Jurkat, Clone E6-1 (cell line): ENCODE results near the gene NCOA7.

Experiments used
- DNase-seq: peaks from one replicate; pipeline ENCODE4 v3.0.0-alpha.2; 2011; ENCODE audit warnings: low read depth, low spot score
- H3K4me3 ChIP-seq: 2 replicates; pipeline ENCODE4 v1.5.1; 2011; ENCODE audit warnings: mild to moderate bottlenecking, low read length, control low read depth, moderate library complexity

The NCOA7 gene

DNA sequence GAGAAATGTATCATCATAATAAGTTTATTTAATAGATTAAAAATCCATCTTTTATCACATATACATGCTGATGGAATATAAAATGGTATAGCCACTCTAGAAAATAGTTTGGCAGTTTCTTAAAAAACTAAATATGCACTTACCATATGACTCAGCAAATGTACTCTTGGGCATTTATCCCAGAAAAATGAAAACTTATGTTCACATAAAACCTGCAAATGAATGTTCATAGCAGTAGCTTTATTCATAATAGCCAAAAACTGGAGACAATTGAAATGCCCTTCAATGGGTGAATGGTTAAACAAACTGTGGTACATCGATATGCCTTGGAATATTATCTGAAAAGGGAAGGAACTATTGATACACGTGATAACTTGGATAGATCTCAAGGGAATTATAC lies 6.4 kb upstream of the NCOA7 start:
- no peak overlapping the region for H3K4me3 ChIP-seq
- no peak for DNase-seq

DNA sequence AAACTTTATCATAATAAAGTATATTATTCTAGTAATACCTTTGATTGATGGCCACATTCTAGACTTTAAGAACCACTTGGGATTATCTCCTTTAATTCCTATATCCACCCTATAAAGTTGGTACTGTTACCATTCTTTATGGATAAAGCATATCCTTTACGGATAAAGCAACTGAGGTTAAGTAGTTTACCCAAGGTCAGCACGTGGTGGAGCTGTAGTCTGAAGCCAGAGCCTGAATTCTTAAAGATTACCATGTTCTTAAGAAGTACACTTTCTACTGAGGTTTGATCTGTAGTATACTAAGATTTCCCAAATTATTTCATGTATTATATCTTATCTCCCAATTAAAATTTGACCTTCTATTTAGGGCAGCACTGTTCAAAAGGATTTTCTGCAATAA lies 3.0 kb upstream of the NCOA7 start:
- no peak for DNase-seq
- H3K4me3 ChIP-seq: no peak overlapping the region

DNA sequence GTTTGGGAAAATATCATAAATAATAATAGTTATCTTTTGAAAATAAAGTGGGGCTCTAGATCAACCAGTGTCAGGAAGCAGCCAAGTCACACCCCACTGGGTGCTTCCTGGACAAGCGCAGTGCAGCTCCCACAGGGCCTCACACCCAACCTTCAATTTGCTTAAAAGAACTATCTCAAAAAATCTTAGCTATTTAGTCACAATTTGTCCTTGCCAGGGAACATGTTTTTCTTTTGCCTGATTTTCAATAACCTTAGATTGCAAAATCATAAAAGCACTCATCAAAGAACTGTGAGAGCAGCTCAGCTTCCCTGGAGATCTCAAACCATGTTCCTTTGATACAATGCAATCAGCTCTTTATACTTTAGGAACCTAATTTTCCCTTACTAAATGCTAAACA lies 1.6 kb upstream of the NCOA7 start:
- no peak for DNase-seq
- no peak overlapping the region for H3K4me3 ChIP-seq

DNA sequence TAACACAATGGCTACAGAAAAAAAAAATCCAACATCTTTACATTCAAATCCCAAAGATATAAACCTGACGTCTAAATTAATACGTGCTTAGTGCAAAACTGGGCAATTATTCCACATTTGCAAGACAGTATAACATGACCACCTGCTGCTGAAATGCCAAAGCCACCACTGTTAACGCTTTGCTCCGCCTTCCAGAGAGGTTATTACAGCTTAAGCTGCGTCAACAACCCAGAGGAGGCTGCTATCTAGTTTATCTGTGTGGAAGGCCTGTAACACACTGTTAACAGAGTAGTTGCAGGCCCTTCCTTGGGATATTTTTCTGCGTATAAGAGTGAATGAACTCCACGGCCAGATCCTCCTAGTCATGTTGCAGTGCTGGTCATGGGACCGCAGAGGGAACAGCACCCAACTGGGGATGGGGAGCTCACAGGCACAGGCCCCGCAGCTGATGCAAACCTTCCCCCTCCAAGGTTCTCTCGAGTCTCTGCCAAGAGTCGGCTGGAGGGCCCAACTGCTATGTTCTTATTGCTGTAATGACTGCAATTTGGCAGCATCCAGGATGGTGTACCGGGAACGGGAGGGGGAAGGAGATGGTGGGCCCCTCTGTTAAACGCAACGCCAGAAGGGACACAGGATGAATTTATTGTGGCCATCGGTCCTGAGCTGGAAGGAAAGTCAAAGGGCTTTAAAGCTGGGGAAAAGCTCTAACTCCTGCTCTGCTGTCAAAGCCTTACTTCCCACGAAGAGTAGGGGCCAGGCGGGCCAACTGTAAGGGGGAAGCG lies 993 bp upstream of the NCOA7 start:
- peak overlapping the region; percentile 68 for H3K4me3 ChIP-seq
- peak; percentile 58 for DNase-seq

DNA sequence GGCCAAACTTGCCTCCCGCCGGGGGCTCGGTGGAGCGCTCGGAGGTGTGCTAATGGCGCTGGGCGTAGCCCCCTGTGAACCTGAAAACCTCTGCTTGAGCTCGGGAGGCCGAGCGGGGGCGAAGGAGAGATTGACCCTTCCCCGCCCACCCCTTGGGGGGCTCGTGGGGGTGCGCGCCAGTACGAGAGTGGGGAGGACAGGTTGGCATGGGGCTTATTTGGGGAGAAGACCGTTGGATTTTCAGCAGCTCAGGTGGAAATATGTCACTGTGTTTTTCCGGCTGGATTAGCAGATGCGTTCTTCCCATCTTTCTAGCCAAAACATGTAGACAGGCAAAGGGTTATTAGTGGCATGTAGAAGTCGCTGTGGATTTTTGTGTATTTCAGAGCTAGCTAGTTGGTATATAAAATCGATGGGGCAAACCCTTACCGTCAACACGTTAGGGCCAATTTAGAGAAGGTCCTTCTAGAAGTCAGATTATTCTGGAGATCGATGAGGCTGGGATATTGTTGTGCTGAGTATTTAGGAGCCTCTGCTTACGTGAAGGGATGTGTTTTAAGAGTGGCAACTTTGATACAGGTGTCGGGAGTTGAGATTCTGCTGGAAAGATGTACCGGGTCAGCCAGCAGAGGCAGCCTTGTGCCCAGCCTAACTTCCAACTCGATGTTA lies 525 bp downstream of the NCOA7 start:
- peak overlapping the region; percentile 68 for H3K4me3 ChIP-seq
- DNase-seq: peak; percentile 65

DNA sequence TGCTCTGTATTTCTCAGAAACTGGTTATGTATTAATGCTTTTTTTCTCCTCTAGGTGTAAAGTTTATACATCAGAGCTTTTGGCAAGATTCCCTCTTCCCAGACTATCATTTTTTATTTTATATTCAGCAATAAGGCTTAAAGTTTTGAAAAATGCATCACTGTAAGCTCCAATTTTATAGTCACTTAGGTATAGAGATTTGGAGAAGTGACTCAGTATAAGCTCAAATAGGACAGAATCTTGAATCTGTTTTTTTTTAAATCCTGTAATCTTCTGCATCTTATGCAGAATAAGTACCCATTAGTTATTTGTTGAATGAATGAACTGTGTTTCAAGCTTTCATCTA lies 1.0 kb downstream of the NCOA7 start:
- peak overlapping the region; percentile 68 for H3K4me3 ChIP-seq
- DNase-seq: no peak

DNA sequence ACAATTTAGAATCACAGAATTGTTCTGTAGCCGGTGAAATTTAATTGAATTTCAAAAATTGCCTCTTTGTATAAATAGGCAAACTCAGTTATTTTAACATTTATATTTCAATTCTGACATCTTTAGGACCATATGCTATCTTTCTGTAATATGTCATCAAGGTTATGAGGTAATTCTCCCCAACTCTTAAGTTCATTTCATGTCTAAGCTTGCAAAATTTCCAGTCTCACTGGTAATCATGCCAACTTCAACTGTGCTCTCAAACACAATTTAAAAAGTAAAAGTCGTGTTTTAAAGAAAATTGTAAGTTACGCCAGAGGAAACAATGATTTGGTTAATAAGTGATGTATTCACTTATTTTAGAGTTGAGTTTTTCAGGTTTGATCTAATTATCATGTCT lies 1.4 kb downstream of the NCOA7 start:
- no peak for DNase-seq
- H3K4me3 ChIP-seq: no peak overlapping the region

DNA sequence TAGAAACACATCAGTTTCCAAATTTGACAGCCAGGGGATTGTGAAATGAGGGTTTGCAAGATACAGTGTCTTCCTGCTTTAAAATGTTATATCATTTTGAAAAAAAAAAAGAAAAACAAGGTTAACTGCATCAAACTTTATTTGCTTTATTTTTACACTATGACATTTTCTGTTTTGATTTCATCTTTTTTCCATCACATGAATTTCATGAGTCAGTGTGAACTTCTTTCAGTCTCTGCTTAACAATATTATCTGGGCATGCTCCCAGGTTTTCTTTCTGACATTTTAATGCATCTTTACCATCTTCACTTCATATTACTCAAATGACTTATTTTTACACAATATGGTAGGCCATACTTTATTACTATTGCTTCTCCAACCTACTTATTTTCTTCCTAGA lies 1.9 kb downstream of the NCOA7 start:
- H3K4me3 ChIP-seq: no peak overlapping the region

DNA sequence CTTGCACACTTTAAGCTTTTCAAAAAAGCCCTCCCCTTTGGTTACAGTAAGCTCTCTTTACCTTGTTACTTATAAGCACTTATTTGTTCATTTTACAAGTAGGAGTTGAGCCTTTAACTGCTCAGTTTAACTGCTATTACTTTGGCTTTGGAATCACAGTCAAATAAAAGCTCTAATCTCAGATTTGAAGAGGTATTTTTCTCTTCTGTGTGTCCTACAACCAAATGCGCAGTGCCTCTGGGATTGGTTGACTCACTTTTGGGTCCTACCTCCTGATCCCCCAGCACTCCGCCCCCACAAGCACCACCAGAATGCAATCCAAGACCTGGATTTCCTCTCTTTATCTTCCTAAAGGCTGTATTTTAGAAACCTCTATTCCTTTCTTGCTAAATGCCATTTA lies 2.5 kb downstream of the NCOA7 start:
- DNase-seq: no peak
- H3K4me3 ChIP-seq: no peak overlapping the region

More for the DNA sequence above, 1.9 kb downstream of the NCOA7 start:
- DNase-seq: no peak

DNA sequence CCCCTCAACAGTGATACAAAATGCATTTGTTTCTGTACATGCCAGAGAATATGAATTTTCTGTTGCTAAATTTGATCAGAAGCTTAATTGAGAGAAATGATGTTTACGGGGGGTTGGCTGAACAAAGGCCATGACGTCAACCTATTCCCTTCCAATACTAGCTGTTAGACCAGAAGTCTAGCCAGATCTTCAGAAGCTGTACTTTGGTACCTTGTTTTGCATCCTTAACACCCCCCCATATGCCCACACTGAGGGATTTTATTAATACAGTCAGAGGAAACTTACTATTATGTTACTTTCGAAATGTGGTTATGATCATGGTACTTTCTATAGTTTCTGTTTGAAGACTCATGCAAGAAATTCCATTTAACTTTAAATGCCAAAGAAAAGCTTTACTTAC lies 3.1 kb downstream of the NCOA7 start:
- H3K4me3 ChIP-seq: no peak overlapping the region

DNA sequence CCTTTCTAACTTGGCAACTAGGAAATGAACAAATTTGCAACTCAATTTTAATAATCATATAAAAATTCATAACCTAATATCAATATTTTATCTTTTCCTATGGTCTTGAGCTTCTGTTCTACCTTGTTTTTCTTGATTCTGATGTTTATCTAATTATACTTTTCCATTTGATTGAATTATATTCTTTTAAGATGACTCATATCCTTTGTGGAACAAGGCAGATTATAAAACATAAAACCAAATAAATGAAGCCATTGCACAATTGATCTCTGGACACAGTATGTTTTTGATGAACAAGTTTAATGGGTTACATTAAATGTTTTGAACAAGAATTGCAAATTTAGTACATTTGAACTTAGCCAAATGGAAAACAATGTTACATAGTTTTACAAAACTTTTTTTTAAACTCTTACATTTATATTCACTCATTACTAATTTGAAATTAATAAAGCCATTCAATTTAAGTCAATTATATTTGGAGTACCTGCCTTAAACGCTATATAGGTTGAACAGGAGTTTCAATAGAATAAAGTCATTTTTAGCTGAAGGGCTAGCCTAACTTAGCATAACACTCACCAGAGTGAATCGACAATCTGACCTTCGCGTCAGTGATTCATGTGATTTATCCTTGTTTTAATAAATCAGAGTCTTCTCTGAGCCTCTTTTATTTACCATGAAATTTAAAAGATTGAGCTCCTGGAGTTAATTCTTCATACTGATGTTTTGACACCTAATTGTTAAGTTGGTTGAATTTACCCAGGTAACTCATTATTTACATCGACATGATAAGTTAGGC lies 3.8 kb downstream of the NCOA7 start:
- DNase-seq: no peak
- H3K4me3 ChIP-seq: no peak overlapping the region

More for the DNA sequence above, 3.1 kb downstream of the NCOA7 start:
- DNase-seq: no peak

DNA sequence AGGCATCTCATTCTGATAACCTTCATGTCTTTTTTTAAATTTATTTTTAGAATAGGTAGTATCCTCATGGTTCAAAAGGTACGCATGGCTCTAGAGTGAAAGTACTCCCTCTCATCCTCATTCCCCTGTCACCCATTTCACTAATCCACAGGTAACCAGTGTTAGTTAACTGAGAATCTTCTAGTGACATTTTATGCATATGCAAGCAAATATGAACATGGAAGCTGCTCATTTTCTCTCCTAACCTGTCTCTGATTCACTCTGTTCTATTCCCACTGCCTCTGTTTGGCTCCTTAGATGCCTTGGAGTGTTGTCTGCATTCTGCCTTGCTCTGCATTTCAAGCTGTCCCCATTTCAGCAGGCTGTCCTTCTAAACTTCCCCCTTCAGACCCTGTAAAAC lies 4.5 kb downstream of the NCOA7 start:
- no peak for DNase-seq
- H3K4me3 ChIP-seq: no peak overlapping the region

DNA sequence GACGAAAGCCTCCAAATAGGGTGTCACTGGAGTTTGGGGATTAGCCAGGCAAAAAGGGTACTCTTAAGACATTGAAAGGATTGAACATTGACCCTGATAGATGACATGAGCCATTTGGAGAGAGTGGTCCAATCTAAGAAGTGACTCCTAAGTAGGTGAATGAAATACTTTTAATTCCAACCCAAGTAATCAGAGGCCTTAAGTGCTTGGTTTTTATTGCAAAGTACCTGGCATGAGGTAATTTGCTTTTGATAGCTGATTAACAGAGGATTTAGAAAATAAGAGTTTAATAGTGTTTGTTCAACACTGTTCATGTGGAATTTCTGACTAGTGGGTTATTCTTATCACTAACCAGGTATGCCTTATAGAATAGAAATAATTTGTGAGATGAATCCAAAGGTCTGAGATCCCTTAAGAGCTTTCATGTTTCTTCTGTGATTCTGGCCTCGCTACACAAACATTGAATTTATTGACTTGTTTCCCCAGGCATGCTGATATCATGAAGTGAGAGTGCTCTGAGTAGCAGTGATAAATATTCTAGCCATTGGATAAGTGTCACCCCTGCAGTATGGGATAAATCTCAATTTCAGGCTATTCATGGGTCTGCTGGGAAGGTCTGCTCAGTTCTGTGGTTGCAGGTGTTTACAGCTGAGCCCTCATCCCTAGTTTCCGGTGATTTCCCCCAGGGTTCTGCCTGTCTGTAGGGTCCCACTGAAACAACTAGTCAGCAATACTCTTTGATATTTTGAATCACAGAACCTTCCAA lies 6.5 kb downstream of the NCOA7 start:
- DNase-seq: no peak
- no peak overlapping the region for H3K4me3 ChIP-seq

DNA sequence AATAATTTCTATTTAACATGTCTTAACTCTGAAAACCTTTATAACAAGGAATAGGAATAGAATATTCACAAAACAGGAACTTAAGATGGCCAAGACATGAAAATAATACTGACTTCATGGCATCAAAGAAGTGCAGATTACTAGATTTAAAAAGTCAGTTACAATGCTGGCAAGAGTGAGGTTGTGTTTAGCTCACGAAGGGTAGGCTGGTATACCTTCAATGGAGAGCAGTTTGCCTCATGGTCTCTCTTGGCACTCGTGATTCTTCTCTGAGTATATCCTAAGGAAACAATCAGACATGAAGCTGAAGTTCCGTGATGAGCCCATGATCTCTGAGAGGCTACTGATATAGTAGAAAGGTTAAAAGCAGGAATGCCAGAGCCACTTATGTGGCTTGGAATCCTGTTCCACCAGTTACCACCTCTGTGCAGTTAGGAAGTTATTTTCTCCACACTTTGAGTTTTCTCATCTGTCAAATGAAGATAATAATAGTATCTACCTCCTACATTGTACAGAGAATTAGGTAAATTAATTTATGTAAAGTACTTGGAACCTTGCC lies 7.2 kb downstream of the NCOA7 start:
- no peak for DNase-seq
- no peak overlapping the region for H3K4me3 ChIP-seq

DNA sequence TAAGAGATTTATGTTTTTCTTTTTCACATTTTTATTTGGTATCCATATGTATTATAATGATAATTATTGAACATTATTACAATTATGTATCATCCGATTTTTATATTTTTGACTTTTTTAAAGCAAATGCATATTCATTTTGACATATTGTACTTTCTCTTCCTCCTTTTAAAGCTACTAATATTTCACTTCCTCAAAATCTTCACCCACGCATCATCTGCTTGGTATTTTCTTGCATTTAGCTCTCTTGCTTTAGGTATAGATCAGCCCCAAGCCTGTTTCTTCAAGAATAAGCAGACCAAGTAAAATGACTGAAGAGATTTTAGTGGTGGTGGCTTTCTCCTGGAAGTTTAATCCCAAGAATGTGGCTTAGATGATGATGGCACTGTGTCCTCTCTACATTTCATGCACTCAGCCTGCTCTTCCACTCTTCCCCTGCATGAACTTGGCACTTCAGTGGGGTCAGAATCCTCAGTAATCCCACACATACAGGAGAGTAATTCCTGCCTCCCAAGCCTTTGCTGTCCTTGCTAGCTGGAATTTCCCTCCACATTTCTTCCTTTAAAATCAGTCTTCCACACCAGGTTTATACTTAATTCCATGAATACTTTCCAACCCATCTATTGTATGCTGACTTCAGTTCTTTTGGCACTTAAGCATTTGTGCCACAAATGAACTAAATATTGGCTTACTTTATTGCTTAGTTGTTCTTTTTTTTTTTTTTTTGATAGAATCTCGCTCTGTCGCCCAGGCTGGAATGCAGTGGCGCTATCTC lies 8.2 kb downstream of the NCOA7 start:
- no peak overlapping the region for H3K4me3 ChIP-seq
- no peak for DNase-seq

DNA sequence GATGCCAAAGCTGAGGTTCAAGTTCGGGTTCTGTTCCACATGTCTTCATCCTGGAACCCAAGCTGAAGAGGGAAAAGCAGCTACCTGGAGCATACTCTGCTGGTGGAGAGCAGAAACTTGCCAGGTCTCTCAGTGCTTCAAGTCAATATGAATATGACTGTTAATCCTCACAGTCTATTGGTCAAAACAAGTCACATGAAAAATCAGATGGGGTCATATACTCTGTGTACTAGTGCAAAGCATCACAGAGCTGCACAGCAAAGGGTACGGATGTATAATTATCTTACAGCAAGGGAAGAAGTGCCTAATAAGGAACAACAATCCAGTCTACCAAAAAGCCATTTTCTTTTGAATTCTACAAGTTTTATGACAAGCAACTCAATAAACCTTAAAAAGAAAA lies 11.6 kb downstream of the NCOA7 start:
- no peak overlapping the region for H3K4me3 ChIP-seq
- no peak for DNase-seq

DNA sequence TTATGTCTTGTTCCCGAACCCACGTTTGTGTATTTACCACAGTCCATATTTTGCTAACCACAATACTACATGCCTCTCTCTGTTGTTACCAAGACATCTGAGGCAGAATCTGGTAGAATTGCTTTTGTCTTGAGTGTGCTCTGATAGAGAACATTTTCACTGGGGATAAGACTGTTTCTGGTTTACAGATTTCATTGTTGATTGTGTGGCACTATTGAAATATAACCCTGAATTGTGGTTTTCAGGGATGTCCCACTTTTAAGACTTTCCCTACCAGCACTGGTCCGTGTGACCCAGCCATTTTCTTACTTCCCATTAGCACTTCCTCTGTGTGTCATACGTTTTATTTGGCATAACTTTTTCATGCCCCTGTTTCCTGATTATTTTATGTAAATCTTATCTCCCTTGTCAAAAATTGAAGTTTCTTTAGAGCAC lies 12.2 kb downstream of the NCOA7 start:
- no peak overlapping the region for H3K4me3 ChIP-seq
- DNase-seq: peak; percentile 54

DNA sequence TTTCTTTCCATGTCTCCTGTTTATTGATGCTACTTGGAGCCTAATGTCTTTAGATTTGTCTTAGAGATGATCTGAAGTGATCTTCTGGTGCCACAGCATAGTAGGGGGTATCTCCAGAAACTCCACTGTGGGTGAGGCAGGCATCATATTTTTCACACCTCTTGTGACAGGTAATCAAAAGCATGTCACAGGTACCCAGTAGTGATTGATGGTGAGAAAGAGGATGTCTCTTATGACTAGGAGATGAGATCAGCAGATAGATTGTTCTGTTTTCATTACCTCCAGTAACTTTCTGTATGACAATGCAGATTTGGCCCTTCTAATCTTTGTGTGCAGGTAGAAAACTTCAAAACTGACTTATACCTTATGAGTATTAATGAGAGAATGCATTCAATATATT lies 13.5 kb downstream of the NCOA7 start:
- no peak overlapping the region for H3K4me3 ChIP-seq
- DNase-seq: no peak
